ENCODE data around the gene CRYGA.
"Not testable (repeated sequence)": the region's sequence is repeated elsewhere in the genome, so short reads cannot be mapped to it uniquely, and the experiment has no call there.

The CRYGA gene

DNA sequence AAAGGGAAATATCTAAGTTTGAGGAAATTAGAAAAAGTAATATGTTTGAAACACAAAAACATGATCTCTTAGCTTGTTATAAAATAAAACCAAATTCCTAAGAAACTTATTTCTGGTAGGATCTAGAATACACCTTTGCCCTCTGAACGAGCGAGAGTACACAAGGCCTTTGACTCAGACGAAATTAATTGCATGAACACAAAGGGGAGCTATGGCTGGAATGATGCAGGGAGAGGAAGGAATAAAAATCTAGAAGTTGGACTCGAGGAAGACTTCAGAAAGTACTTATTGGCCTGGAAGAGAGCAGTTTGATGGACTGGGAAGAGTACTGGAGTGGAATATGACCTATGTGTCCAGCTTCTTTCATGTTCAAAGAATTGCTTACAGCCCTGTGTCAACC lies 38.1 kb downstream of the CRYGA start:
- no peak for DNase-seq (ENCODE audit: low spot score)

- not testable (repeated sequence) for DNase-seq (ENCODE audit: low spot score)
These were observed 39.2 kb downstream of the CRYGA start, which contains the start of gene CRYGD for GRCh38 chr2:208124013-208124715. CRYGD (minus strand) TSS chr2:208124524; CDS start chr2:208124473, 51 bp downstream.

DNA sequence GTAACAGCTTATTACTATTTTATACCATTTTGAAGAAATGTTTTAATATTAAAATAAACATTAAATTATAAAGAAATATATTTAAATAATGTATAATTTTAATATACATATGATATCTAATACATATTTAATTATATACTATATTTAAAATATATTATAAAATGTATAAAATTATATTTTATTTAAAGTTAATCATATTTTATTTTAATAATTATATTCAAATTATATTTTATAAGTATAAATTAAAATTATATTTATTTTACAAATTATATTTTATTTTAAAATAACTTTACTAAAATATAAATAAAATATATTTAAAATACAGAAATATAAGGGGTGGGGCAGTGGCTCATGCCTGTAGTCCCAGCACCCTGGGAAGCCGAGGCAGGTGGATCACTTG lies 41.1 kb downstream of the CRYGA start:
- DNase-seq (ENCODE audit: low spot score) = no peak

DNA sequence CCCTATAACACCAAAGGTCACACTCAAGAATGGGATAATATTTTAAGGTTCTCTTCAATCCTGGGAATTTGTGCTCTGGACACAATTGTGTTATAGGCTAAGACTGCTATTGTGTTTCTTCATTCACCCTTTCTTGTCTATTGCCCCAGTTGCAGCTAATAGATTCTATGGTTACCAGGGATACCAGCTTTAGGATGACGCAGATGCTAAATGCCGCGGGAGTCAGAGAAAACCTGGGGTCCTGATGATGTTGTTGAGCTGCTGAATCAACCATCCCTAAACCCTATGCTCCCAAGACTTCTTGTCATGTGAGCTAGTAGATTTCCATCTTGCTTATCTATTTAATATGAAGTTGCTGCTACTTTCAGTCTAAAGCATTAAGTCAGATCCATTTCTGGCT lies 44.5 kb downstream of the CRYGA start:
- DNase-seq (ENCODE audit: low spot score) = no peak

GRCh38 chr2:208117390-208117789 lies 46.0 kb downstream of the CRYGA start:
- not testable (repeated sequence) for DNase-seq (ENCODE audit: low spot score)

DNA sequence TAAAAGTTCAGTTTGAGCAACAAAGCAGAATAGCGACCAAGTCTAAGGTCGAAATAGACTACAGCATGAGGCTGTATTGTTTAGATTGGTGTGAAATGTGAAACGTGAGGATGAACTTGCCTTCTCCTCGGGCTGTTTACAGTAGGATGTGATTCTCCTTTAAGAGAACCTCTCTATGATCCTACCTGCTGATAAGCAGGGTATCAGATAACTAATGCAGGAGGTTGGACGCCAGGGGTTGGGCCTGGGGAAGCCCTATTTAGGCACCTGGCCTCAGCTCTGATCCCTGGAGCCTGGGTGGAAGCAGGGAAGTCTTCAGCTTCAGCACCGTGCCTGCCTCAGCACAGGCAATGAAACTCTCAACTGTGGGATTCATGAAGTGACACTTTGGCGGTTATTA lies 50.4 kb downstream of the CRYGA start:
- DNase-seq (ENCODE audit: low spot score) = no peak

DNA sequence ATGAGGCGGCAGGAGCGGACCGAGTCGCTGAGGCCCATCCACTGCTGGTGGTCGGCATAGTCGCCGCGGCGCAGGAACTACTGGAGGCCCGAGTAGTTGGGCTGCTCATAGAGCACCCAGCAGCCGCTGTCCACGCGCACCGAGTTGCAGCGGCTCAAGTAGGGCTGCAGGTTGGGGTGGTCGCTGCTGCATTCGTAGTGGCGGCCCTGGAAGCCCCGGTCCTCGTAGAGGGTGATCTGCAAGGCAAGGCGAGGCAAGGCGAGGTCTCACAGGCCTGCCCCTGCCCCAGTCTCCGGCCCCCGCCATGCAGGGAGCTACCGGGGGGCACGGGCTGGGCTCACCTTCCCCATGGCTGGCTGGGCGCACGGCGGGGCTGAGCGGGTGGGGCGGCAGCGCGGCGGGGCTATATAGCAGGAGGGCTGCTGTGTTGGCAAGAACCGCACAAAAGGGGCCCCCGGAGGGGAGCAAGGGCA lies 51.1 kb downstream of the CRYGA start:
- not testable (repeated sequence) for DNase-seq (ENCODE audit: low spot score)

Measured in pons (tissue), 1 donor.